Smooth muscle cell of the coronary artery (primary cell): ENCODE measurements around the gene EFHC1. TPM values are rescaled to one million over a fixed set of nuclear protein-coding genes. Genes with fewer than 3 reads are reported as not detected.

Experiments used
- total RNA-seq: library from RNA; depleted of rRNA; stranded (reverse); fragments of >200 nt; gene quantifications from 2 replicates; pipeline ENCODE4 v1.2.3, GENCODE V29; 2014; ENCODE audit warnings: low replicate concordance

EFHC1 gene
- total RNA-seq: 21.0 and 25.2 TPM in 2 replicates

GRCh38 chr6:52419809-52420667 is at the start of gene EFHC1:
EFHC1 (plus strand) TSS chr6:52420342; CDS start chr6:52420411, 69 bp downstream.

Other genes with a start within 250 kb of the EFHC1 start
- gene IL17A, start 234.0 kb upstream of the EFHC1 start, total RNA-seq: not detected in 2 replicates
- not detected in 2 replicates for gene IL17F, start 175.8 kb upstream of the EFHC1 start, total RNA-seq
- 26.3 and 30.3 TPM in 2 replicates for gene MCM3, start 135.6 kb upstream of the EFHC1 start, total RNA-seq
- gene PAQR8, start 58.2 kb upstream of the EFHC1 start, total RNA-seq: 1.2 and 1.9 TPM in 2 replicates
- 58.9 and 74.5 TPM in 2 replicates for gene TRAM2, start 156.7 kb downstream of the EFHC1 start, total RNA-seq